Tibial nerve (tissue), 4 donors: ENCODE results near the gene RTF1. TPM values are rescaled to one million over a fixed set of nuclear protein-coding genes. Genes with fewer than 3 reads are reported as not detected.

Experiments used
- DNase-seq, 2 donors: peaks; one replicate each; pipeline ENCODE4 v3.0.0-alpha.2; 2019; ENCODE audit warnings: low spot score in 2 of 2
- H3K27ac ChIP-seq, 4 donors: fragments of 200-600 bp; sonication (generic) in 3 of 4; one replicate each; pipeline ENCODE4 v1.5.1; 2017 to 2019; ENCODE audit warnings: mild to moderate bottlenecking in 1 of 4
- H3K27me3 ChIP-seq, 2 donors: fragments of 200-600 bp; sonication (generic) in 1 of 2; one replicate each; pipeline versions ENCODE4 v1.5.1 to v1.6.0; 2017 to 2019
- H3K36me3 ChIP-seq, 3 donors: fragments of 200-600 bp; sonication (generic); one replicate each; pipeline ENCODE4 v1.5.1; 2018 to 2019
- H3K4me1 ChIP-seq, 4 donors: fragments of 200-600 bp; sonication (generic) in 3 of 4; one replicate each; pipeline ENCODE4 v1.5.1; 2017 to 2019
- H3K4me3 ChIP-seq, 4 donors: fragments of 200-600 bp; sonication (generic) in 3 of 4; one replicate each; pipeline ENCODE4 v1.5.1; 2017 to 2019; ENCODE audit warnings: mild to moderate bottlenecking in 1 of 4, moderate library complexity in 1 of 4
- H3K9me3 ChIP-seq, 4 donors: fragments of 200-600 bp; sonication (generic) in 3 of 4; one replicate each; pipeline ENCODE4 v1.5.1; 2017 to 2019
- EP300 ChIP-seq, 2 donors: sonication (generic); formaldehyde crosslinking; IDR thresholded peaks; one replicate each; pipeline ENCODE4 v1.6.1; 2017; ENCODE audit warnings: antibody characterized with exemption in 2 of 2, mild to moderate bottlenecking in 1 of 2
- POLR2A ChIP-seq, 2 donors: fragments of 450-650 bp; IDR thresholded peaks; one replicate each; pipeline ENCODE4 v1.6.1; 2017; ENCODE audit warnings: antibody characterized with exemption in 2 of 2, mild to moderate bottlenecking in 2 of 2, moderate library complexity in 2 of 2
- WGBS, 2 donors: methylation state at CpG; one replicate each; pipeline ENCODE4 v1.1.5; 2018; 5-methylcytosine and 5-hydroxymethylcytosine counted together
- total RNA-seq, 4 donors: library from RNA; depleted of rRNA; stranded (reverse); fragments of >200 nt; gene quantifications; one replicate each; pipeline ENCODE4 v1.1.0, GENCODE V29; 2016
- TF ChIP-seq, protein P1 (sequence below), 5 experiments: fragments of 200-600 bp in 3 of 5; fragments of 450-650 bp in 2 of 5; sonication (generic) in 3 of 5; IDR thresholded peaks; one replicate each; pipeline ENCODE4 v1.5.1; 2016 to 2019; ENCODE audit warnings: antibody characterized with exemption in 5 of 5, mild to moderate bottlenecking in 3 of 5, moderate library complexity in 2 of 5

RTF1 gene
- total RNA-seq, 4 donors from 2014 or later: 22.2 to 72.6 (median 29.0) TPM

DNA sequence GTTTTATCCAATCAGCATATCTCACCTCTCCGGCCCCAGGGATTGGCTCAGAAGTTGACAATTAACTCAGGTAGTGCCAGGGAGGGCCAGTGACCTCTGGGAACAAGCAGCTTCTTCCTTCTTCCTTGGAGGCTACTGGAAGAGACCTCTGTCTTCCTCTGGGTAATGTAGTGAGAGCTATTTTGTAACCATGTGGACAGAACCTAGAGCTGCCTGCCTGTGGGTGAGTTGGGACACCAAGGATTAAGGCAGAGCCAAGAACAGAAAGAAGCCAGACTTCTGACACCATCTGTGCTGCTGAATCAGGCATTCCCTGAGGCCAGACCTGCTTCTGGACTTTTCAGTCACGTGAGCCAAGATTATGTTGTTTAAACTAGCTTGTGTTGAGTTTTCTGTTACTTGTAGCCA is 8.7 kb upstream of the RTF1 start:
- Histone ChIP-seq H3K4me1 (peaks cover 0 to 2% (median 0%) of the 10 kb centered on the region in 4 donors), H3K9me3 (no peaks in the 10 kb centered on the region), H3K27me3 (no peaks in the 10 kb centered on the region), H3K36me3 (no peaks in the 10 kb centered on the region), H3K27ac (no peak overlapping the region), H3K4me3 (no peak overlapping the region)
- WGBS, 2 donors: 81 to 85% methylated on average over 2 of the region's 2 CpGs
- TF ChIP-seq, protein P1, sequence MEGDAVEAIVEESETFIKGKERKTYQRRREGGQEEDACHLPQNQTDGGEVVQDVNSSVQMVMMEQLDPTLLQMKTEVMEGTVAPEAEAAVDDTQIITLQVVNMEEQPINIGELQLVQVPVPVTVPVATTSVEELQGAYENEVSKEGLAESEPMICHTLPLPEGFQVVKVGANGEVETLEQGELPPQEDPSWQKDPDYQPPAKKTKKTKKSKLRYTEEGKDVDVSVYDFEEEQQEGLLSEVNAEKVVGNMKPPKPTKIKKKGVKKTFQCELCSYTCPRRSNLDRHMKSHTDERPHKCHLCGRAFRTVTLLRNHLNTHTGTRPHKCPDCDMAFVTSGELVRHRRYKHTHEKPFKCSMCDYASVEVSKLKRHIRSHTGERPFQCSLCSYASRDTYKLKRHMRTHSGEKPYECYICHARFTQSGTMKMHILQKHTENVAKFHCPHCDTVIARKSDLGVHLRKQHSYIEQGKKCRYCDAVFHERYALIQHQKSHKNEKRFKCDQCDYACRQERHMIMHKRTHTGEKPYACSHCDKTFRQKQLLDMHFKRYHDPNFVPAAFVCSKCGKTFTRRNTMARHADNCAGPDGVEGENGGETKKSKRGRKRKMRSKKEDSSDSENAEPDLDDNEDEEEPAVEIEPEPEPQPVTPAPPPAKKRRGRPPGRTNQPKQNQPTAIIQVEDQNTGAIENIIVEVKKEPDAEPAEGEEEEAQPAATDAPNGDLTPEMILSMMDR (IDR thresholded peaks at IDR 0.05): no peak
- TF ChIP-seq EP300 (IDR thresholded peaks at IDR 0.05) (no peak), POLR2A (IDR thresholded peaks at IDR 0.05) (no peak)
- no peak for DNase-seq

DNA sequence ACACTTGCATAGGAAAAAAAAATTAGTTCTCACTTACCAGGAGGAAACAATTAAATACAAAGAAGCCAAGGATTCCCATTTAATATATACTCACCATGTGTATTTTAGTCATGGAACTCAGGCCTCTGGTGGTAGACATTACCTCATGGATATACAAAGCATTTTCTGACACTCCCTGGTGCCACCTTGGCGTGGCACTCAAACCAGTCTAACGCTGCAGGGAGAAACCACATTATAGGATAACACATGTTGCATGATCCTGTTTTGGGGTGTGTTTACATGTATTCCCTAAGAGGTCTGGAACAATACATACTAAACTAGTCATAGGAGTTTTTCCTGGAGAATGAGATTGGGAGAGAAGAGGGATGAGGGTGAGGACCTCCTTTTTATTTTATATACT is 5.9 kb upstream of the RTF1 start:
- Histone ChIP-seq H3K4me3 (no peak overlapping the region), H3K27me3 (no peaks in the 10 kb centered on the region), H3K9me3 (no peaks in the 10 kb centered on the region), H3K4me1 (peaks cover 0 to 9% (median 5%) of the 10 kb centered on the region in 4 donors), H3K36me3 (no peaks in the 10 kb centered on the region), H3K27ac (no peak overlapping the region)
- no peak for DNase-seq
- 80 to 84% methylated on average over 2 of the region's 2 CpGs for WGBS, 2 donors
- TF ChIP-seq EP300 (IDR thresholded peaks at IDR 0.05) (no peak), POLR2A (IDR thresholded peaks at IDR 0.05) (no peak)
- TF ChIP-seq, protein P1 (IDR thresholded peaks at IDR 0.05): no peak

DNA sequence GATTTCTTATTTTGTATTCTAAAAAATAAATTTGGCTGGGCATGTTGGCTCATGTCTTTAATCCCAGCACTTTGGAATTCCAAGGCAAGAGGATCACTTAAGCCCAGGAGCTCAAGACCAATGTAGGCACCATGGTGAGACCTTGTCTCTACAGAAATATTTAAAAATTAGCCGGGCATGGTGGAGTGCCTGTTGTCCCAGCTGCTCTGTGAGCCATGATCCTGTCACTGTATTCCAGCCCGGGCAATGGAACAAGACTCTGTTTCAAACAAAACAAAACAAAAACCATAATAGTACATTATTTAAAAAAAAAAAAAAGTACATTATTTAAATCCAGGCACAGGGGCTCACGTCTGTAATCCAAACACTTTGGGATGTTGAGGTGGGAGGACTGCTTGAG is 5.5 kb upstream of the RTF1 start:
- no peaks in the 10 kb centered on the region for H3K27me3 ChIP-seq
- H3K9me3 ChIP-seq: no peaks in the 10 kb centered on the region
- no peaks in the 10 kb centered on the region for H3K36me3 ChIP-seq
- no peak overlapping the region for H3K27ac ChIP-seq
- TF ChIP-seq POLR2A (IDR thresholded peaks at IDR 0.05): no peak
- WGBS, 2 donors: 79 to 84% methylated on average over 3 of the region's 3 CpGs
- H3K4me1 ChIP-seq: peaks cover 0 to 13% (median 6%) of the 10 kb centered on the region in 4 donors
- DNase-seq: no peak
- H3K4me3 ChIP-seq: no peak overlapping the region

DNA sequence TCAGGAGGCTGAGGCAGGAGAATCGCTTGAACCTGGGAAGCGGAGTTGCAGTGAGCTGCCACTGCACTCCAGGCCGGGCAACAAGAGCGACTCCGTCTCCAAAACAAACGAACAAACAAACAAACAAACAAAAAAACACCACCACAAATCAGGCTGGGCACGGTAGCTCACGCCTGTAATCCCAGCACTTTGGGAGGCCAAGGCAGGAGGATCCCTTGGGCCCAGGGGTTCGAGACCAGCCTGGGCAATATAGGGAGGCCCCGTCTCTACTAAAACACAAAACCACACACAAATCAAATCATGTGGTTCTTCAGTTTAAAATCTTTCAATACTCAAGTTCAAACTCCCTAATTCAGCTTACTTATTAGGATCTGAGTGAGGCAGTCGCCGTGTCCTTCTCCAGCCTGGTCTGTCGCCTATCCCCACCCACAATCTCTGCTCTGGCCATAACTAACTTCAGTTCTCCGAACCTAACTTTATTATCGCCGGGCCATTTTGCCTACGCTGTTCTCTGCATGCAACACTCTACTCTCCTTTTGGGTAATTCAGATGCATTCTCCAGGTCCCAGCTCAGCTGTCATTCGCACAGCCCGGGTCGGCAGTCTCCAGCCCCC is 660 bp upstream of the RTF1 start:
- H3K36me3 ChIP-seq: no peaks in the 10 kb centered on the region
- no peak for DNase-seq
- H3K9me3 ChIP-seq: no peaks in the 10 kb centered on the region
- H3K27ac ChIP-seq: peak overlapping the region; percentile 37 to 93 (median 88)
- peak overlapping the region; percentile 90 to 100 (median 96) for H3K4me3 ChIP-seq
- TF ChIP-seq POLR2A (IDR thresholded peaks at IDR 0.05): no peak
- TF ChIP-seq, protein P1 (IDR thresholded peaks at IDR 0.05): no peak
- no peak for TF ChIP-seq EP300 (IDR thresholded peaks at IDR 0.05)
- peaks cover 0 to 46% (median 19%) of the 10 kb centered on the region in 4 donors for H3K4me1 ChIP-seq
- WGBS, 2 donors: 34% methylated on average over 20 of the region's 20 CpGs
- no peaks in the 10 kb centered on the region for H3K27me3 ChIP-seq

DNA sequence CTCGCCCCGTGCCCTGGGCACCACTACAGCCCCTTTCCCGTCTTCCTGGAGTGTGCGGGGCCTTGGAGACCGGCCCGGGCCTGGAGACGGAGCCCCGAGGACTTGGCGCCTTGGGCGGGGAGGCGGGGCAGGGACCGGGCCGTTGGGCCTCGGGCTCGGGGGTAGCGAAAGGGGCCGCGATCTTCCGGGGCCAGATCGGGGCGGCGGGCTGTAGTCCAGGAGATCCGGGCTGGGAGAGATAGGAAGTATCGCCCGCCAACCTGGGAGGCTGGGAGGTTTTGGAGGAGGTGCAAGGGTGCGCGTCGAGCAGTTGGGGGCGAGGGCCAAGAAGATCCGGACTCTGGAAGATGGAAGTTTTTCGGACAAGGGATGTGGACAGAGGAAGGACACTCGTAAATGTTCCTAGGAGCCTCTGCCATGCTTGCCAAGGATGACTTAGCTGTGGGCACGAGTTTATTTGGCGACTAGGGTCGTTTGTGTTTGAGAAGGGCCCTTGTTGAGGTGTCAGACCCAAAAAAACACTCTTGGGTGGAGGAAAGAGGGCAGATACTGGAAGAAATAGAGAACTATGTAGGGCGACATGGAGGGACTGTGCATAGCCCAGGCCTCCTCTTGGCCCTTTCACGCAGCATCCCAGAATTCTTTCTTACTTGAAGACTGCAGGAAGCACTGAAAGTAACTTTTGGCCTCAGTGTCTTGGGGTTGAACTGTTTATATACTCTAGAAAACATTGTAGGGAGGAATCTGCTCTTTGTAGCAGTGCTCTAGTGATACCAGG is 712 bp downstream of the RTF1 start:
- Histone ChIP-seq H3K4me3 (peak overlapping the region; percentile 82 to 100 (median 94)), H3K4me1 (peaks cover 0 to 53% (median 19%) of the 10 kb centered on the region in 4 donors), H3K27ac (peak overlapping the region; percentile 37 to 90 (median 79)), H3K27me3 (no peaks in the 10 kb centered on the region), H3K36me3 (no peaks in the 10 kb centered on the region), H3K9me3 (no peaks in the 10 kb centered on the region)
- DNase-seq: no peak
- TF ChIP-seq POLR2A (IDR thresholded peaks at IDR 0.05) (no peak), EP300 (IDR thresholded peaks at IDR 0.05) (no peak)
- TF ChIP-seq, protein P1 (IDR thresholded peaks at IDR 0.05): no peak
- WGBS, 2 donors: 1% methylated on average over 25 to 34 of the region's 37 CpGs
